Thyroid gland (tissue), 4 donors: ENCODE results near the gene BLVRB.

Experiments
- POLR2A ChIP-seq, 2 donors: fragments of 450-650 bp; IDR thresholded peaks; one replicate each; pipeline ENCODE4 v1.6.1; 2017; ENCODE audit warnings: antibody characterized with exemption in 2 of 2, mild to moderate bottlenecking in 2 of 2, moderate library complexity in 1 of 2
- TF ChIP-seq, protein P1 (sequence below), 6 experiments: fragments of 200-600 bp in 3 of 6; fragments of 450-650 bp in 3 of 6; sonication (generic) in 3 of 6; IDR thresholded peaks; one replicate each; pipeline ENCODE4 v1.5.1; 2016 to 2019; ENCODE audit warnings: antibody characterized with exemption in 6 of 6, mild to moderate bottlenecking in 2 of 6, inconsistent platforms in 1 of 6, moderate library complexity in 1 of 6

DNA sequence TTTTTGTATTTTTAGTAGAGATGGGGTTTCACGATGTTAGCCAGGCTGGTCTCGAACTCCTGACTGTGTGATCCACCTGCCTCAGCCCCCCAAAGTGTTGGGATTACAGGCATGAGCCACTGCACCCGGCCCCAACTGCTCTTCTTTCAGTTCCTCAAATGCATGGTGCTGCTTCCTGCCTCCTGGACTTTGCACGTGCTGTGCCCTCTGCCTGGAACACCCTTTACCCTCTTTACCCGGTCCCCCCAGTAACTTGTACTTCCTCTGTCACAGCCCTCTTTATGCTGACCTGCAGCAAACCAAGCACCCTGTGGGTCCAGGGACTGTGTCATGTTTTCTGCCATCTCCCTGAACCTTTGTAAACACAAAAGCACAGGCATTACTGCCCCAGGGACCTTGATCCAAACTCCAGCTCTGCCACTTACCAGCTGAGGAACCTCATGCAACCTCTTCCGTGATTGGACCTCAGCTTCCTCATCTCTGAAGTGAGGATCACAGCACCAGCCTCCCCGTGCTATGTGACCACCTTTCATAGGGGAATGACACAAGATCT is 3.8 kb downstream of the BLVRB start:
- TF ChIP-seq, protein P1, sequence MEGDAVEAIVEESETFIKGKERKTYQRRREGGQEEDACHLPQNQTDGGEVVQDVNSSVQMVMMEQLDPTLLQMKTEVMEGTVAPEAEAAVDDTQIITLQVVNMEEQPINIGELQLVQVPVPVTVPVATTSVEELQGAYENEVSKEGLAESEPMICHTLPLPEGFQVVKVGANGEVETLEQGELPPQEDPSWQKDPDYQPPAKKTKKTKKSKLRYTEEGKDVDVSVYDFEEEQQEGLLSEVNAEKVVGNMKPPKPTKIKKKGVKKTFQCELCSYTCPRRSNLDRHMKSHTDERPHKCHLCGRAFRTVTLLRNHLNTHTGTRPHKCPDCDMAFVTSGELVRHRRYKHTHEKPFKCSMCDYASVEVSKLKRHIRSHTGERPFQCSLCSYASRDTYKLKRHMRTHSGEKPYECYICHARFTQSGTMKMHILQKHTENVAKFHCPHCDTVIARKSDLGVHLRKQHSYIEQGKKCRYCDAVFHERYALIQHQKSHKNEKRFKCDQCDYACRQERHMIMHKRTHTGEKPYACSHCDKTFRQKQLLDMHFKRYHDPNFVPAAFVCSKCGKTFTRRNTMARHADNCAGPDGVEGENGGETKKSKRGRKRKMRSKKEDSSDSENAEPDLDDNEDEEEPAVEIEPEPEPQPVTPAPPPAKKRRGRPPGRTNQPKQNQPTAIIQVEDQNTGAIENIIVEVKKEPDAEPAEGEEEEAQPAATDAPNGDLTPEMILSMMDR (IDR thresholded peaks at IDR 0.05): no peak
- no peak for TF ChIP-seq POLR2A (IDR thresholded peaks at IDR 0.05)
